ENCODE data around the gene NTN4. TPM values are rescaled to one million over a fixed set of nuclear protein-coding genes. Genes with fewer than 3 reads are reported as not detected.

The NTN4 gene
- total RNA-seq, 2 donors from 2014 or later: 72.3 to 79.2 TPM

GRCh38 chr12:95773320-95773719 lies 17.2 kb downstream of the NTN4 start:
- no peaks in the 10 kb centered on the region for H3K36me3 ChIP-seq
- H3K27ac ChIP-seq: no peak overlapping the region
- DNase-seq (ENCODE audit: low spot score): no peak
- H3K9me3 ChIP-seq: no peaks in the 10 kb centered on the region
- H3K4me1 ChIP-seq (ENCODE audit: control insufficient read depth in 1 of 2, low read depth in 2 of 2): peaks cover 6 to 10% of the 10 kb centered on the region in 2 donors
- no peaks in the 10 kb centered on the region for H3K27me3 ChIP-seq (replicated peaks; ENCODE audit: insufficient read depth)
- no peak for ATAC-seq (ENCODE audit: insufficient number of reproducible peaks, low FRiP score, low read depth)
- no peak for TF ChIP-seq CTCF (IDR thresholded peaks at IDR 0.05)
- H3K4me3 ChIP-seq: no peak overlapping the region

DNA sequence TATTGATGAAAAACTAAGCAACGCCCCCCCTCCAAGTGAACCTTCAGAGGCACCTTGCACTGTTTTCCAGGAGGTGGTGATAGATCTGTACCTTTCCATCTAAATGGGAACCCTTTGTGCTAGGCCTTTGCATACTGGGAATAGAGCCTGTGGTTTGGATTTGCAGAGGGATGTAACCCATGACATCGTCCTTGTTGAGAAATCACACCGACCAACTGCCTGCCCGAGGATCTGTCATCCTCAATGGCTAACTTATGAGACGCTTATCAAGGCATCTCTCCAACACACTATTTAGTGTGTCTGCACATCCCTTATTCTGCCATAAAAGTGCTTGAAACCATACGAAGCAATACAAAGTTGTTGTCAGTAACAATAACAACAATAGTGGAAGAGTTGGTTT lies 22.9 kb downstream of the NTN4 start:
- Histone ChIP-seq H3K36me3 (no peaks in the 10 kb centered on the region), H3K9me3 (no peaks in the 10 kb centered on the region), H3K4me1 (ENCODE audit: control insufficient read depth in 1 of 2, low read depth in 2 of 2) (peaks cover 24 to 39% of the 10 kb centered on the region in 2 donors), H3K4me3 (no peak overlapping the region), H3K27ac (no peak overlapping the region), H3K27me3 (replicated peaks; ENCODE audit: insufficient read depth) (no peaks in the 10 kb centered on the region)
- no peak for DNase-seq (ENCODE audit: low spot score)
- no peak for ATAC-seq (ENCODE audit: insufficient number of reproducible peaks, low FRiP score, low read depth)
- TF ChIP-seq CTCF (IDR thresholded peaks at IDR 0.05): no peak

DNA sequence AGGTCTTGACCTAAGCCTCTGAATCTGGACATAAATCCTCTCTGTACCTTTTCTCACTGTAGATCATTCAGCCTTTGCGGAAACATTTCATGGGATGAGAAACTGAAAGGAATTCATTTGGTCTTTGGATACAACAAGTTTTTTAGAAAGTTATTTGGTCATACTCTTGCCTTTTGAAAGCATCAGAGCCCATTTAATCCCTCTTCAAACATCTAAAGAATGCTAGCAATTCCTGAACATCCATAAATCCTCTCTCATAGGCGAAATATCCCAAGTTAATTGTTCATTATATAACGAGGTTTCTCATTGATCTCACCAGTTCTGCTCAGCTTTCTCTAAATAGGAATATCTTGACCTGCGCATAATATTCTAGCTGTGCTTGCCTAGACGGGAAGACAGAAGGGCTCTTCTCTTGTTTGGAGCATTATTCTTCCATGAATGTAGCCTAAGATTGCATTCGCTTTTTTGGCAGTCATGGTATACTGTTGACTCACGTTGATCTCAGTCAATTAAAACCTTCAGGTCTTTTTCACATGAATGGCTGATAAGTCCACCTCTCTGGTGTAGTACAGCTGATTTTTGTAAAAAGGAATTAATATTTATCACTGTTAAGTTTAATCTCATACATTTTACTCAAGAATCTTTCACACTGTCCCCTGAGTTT lies 24.1 kb downstream of the NTN4 start:
- peaks cover 31 to 47% of the 10 kb centered on the region in 2 donors for H3K4me1 ChIP-seq (ENCODE audit: control insufficient read depth in 1 of 2, low read depth in 2 of 2)
- no peaks in the 10 kb centered on the region for H3K27me3 ChIP-seq (replicated peaks; ENCODE audit: insufficient read depth)
- TF ChIP-seq CTCF (IDR thresholded peaks at IDR 0.05): no peak
- ATAC-seq (ENCODE audit: insufficient number of reproducible peaks, low FRiP score, low read depth) (no peak), DNase-seq (ENCODE audit: low spot score) (no peak)
- H3K36me3 ChIP-seq: no peaks in the 10 kb centered on the region
- H3K27ac ChIP-seq: no peak overlapping the region
- H3K9me3 ChIP-seq: no peaks in the 10 kb centered on the region
- H3K4me3 ChIP-seq: no peak overlapping the region

DNA sequence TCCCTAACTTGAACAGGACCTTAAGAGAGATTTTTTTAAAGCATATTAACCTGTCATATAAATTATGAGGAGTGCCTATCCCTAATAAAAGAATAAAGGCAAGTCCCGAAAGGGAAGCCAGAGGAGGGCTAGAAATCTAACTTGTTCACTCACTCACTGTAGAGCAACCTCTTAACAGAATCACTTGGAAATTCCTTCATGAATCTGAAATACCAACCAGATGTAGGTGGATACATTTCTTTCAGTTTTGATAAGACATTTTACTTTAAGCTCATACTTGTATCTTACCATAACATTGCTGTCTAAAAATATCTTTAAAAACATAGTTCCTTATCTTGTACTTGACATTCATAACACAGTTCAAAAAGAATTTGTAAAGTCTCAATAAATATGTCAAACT lies 25.7 kb downstream of the NTN4 start:
- Histone ChIP-seq H3K9me3 (no peaks in the 10 kb centered on the region), H3K4me1 (ENCODE audit: control insufficient read depth in 1 of 2, low read depth in 2 of 2) (peaks cover 31 to 47% of the 10 kb centered on the region in 2 donors), H3K27ac (peak overlapping the region; percentile 11 to 45), H3K36me3 (no peaks in the 10 kb centered on the region), H3K4me3 (no peak overlapping the region), H3K27me3 (replicated peaks; ENCODE audit: insufficient read depth) (no peaks in the 10 kb centered on the region)
- ATAC-seq (ENCODE audit: insufficient number of reproducible peaks, low FRiP score, low read depth) (no peak), DNase-seq (ENCODE audit: low spot score) (no peak)
- TF ChIP-seq CTCF (IDR thresholded peaks at IDR 0.05): no peak

DNA sequence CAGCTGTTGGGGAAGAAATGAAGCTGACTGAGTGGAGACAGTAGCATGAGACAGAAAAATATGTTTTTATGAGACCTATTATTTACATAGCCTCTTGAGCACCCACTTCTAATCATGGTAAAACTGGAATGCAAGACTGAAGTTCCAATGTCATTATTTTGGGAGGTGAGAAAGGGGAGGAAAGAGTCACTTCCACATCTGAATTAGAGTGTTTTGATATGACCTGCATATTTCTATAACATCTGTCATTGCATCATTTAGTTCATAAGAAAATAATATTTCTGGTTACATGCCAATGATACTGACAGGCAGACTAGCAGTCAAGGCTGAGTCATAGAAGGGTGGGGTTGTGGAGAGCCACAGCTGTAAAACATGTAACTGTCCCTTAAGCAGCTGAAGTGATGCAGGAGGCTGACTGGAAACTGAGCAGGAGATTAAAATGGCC lies 26.7 kb downstream of the NTN4 start:
- peak; percentile 11 for DNase-seq (ENCODE audit: low spot score)

More for the DNA sequence above, 26.7 kb downstream of the NTN4 start:
- H3K4me3 ChIP-seq: no peak overlapping the region
- no peaks in the 10 kb centered on the region for H3K27me3 ChIP-seq (replicated peaks; ENCODE audit: insufficient read depth)
- no peaks in the 10 kb centered on the region for H3K36me3 ChIP-seq
- TF ChIP-seq CTCF (IDR thresholded peaks at IDR 0.05): no peak
- H3K9me3 ChIP-seq: no peaks in the 10 kb centered on the region
- peaks cover 31 to 47% of the 10 kb centered on the region in 2 donors for H3K4me1 ChIP-seq (ENCODE audit: control insufficient read depth in 1 of 2, low read depth in 2 of 2)
- H3K27ac ChIP-seq: no peak overlapping the region
- peak; percentile 65 for ATAC-seq (ENCODE audit: insufficient number of reproducible peaks, low FRiP score, low read depth)

Measured in thoracic aorta (tissue), 2 donors.